ENCODE data around the gene CD80.
"Not testable (repeated sequence)": the region's sequence is repeated elsewhere in the genome, so short reads cannot be mapped to it uniquely, and the experiment has no call there.

CD80 gene, protein sequence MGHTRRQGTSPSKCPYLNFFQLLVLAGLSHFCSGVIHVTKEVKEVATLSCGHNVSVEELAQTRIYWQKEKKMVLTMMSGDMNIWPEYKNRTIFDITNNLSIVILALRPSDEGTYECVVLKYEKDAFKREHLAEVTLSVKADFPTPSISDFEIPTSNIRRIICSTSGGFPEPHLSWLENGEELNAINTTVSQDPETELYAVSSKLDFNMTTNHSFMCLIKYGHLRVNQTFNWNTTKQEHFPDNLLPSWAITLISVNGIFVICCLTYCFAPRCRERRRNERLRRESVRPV

GRCh38 chr3:119559441-119559963, at the start of gene CD80:
Gene CD80 (minus strand): TSS chr3:119559614. CDS start chr3:119557728, 1,886 bp downstream.
- peak; percentile 45 for DNase-seq (ENCODE audit: low spot score)

DNA sequence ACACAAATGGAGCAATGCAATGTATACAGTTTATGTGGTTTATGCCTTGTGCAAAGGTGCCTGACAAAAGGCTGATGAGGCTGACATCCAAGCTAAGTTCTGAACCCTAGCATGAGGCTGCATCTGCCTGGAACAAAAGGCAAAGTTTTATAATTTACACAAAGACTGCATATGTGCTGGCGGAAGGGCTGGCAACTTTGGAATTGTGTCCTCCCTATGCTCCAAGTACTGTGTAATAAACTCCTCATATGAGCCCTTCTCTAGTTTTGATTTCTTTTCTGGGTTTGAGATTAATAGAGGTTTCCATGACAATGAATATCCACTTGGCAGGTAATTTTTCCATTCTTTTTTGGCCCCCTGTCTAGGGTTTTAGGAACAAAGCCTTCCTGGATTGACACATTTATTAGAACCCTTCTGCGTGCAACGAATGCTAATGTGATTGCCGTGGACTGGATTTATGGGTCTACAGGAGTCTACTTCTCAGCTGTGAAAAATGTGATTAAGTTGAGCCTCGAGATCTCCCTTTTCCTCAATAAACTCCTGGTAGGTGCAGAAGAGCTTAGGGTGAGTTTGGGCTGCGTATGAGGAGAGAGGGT, 49.1 kb upstream of the CD80 start:
- DNase-seq (ENCODE audit: low spot score), result no peak

DNA sequence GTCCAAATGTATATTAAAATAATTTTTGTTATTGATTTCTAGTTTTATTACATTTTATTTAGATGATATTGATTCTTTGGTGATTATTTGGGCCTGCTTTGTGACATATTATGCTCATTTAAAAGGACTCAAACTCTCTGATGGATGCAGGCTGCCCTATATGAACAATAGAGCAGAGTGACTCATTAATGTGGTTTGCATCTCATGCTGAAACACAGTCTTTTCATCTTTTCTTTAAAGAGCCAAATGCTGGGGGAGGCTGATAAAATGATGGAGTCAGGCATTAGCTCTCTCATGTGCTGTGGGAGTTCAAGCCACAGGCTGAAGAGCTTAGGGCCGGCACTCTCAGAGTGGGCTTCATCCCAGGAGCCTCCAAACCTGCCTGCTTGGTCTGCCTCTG, 45.5 kb upstream of the CD80 start:
- DNase-seq (ENCODE audit: low spot score), result no peak

DNA sequence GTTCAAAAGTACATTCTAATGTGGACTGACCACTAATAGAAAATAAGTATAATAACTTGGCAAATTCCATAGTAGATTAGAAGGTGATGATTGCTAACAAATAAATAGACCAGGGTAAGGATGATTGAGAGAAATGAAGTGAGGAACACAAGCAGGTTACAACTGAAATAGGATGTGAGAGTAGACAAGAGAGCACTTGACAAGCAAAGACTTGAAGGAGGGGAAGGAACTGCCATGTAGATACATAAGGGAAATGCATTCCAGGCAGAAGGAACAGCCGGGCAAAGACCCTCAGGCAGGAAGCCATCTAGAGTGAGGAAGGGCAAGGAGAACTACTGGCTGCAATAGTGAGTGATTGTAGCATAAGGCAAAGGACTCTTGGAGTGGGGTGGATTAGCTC, 43.3 kb upstream of the CD80 start:
- DNase-seq (ENCODE audit: low spot score), result no peak

DNA sequence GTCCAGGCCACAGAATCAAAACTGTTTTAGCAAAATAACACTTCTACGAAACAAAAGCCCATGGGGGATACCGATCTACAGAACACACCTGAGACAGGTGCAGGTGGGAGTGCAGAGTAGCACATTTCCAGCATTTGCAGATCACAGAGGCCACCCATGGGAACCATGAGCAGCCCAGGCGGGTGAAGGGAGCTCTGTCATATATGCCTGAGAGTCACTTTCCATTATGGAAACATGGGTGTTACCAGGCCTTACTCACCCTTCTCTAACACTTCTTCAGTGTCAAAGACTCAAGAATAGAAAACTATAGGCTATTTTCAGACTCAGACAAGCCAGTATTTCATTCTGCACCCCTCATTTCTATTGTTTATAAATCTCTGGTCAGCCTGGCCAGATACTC, 41.7 kb upstream of the CD80 start:
- no peak for DNase-seq (ENCODE audit: low spot score)

DNA sequence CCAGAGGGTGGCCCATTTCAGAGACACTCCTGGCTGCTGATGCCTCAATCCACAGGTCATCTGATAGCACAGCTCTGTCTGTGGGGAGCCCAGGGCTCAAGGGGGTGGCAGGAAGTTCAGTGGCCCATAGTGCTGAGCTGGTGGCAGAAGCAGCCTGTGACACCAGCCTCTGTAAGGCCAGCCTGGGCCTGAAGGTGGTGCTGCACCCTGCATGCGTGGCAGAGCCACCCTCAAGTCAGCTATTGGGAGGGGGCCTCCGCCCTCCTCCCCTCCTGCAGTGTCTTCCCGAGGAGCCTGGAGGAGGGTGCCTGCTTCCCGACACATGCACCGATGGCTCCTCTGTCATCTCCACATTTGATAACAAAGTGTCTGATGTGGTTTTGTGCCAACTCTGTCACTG, 41.3 kb upstream of the CD80 start:
- DNase-seq (ENCODE audit: low spot score), result no peak

GRCh38 chr3:119599558-119600174, 40.3 kb upstream of the CD80 start:
- DNase-seq (ENCODE audit: low spot score), result no peak

DNA sequence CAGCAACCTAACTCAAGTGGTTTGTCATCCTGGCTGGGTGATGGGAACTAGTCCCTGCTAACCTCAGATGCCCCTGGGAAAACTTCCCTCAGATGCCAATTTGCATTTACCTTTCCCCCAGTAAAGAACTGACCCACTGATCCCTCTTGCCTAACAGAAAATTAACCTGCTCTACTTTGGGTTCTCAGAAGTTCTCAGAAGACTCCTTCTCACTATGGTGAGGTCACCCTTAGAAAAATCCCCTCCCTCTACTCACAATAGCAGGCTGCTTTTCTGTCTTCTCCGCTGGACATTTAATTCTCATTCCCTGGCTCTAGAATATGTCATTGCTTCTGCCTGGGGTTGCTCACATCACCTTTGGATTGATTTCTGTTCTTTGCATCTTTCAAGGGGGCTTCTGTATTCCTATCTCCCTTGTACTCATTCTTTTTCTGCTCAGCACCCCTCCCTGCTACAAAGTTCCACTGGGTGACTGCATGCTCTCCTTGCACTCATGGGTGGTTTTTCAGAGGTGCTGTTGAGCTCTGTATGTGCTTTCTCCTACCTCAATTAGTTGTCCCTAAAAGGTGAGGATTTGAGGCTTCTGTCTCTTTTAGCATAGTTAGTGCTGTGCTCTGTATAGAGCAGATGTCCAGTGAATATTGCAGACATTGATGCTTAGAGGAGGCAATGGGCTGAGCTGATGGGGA, 39.1 kb upstream of the CD80 start:
- no peak for DNase-seq (ENCODE audit: low spot score)

DNA sequence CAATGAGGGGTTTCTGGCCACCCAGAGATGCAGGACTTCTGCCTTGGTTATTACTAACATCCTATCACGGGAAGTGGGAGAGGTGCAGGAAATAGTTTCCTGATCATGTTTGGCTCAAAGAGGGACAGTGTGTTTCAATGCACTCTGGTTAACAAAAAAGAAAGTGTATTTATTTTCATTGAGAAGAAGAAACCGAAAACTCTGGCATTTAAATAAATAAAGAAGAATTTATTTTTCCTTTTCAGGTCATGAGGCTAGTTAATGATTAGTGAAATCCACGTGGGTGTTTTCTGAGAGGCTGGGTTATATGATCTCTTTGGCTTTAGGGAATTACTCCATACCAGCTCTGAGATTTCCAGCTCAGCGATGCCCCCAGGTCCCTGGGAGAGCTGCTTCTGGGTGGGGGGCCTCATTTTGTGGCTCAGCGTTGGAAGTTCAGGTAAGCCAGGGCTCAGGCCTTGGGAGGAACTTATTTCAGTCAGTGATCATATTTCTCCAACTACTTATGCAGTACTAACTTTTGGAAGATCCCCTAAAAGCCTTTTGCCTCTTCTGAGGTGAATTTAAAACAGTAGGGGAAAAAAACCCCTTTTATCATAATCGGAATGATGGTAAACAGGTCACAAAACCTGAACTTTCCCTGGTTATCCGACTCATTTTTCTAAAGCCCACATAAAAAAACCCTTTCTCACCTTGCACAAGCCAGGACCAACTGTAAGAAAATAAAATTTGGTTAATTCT, 38.3 kb upstream of the CD80 start, which contains the start of gene PLA1A:
PLA1A (plus strand) TSS at position 338 of the 741 bp plus-strand sequence; CDS start at position 367, 29 bp downstream.
- DNase-seq (ENCODE audit: low spot score), result no peak

GRCh38 chr3:119596398-119596797, 37.0 kb upstream of the CD80 start:
- DNase-seq (ENCODE audit: low spot score), result no peak

DNA sequence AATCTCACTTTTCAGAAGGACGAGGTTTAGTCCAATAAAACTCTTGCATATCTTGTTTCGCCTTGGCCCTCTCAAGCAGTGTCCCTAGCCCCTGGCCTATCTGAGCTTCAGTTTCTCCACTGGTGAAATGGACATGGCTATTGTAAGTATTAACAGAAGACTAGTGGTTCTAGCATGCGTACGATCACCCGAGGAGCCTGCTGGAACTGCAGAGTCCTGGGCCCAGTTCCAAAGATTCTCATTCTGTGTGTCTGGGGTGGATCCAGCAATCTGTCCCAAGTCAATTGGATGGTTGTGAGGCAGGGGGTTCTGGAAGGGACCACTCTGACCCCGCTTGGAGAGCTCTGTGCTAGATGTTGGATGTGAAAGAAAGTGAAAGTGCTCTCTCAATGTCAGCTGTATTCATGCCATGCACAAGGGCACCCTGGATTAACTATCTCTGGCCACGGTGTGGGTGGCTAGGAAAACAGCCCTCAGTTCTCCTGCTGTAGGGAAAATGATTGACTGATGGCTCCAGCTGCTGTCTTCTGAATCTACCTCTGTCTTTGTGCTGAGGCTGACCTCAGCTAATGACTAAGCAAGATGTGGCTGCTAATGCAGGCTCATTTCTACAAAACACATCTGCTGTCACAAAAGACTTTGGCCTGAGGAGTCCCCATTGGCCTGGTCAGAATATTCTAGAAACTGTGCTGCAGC, 36.4 kb upstream of the CD80 start:
- DNase-seq (ENCODE audit: low spot score), result no peak

- DNase-seq (ENCODE audit: low spot score), result not testable (repeated sequence)
Observed at GRCh38 chr3:119594929-119595328, 35.5 kb upstream of the CD80 start.

DNA sequence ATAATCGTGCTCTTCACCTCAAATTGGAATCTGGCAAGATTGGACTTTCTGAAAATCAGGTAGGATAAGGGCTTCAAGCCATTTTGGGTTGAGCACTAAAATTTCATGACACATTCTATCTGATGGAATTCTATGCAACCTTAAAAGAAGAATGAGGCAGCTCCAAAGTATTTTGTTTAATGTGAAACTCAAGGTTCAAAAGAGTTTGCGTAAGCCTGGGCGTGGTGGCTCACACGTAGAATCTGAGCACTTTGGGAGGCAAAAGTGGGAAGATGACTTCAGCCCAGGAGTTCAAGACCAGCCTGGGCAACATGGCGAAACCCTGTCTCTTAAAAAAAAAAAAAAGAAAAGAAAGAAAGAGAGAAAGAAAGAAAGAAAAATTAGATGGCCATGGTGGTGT, 34.7 kb upstream of the CD80 start:
- DNase-seq (ENCODE audit: low spot score), result no peak

DNA sequence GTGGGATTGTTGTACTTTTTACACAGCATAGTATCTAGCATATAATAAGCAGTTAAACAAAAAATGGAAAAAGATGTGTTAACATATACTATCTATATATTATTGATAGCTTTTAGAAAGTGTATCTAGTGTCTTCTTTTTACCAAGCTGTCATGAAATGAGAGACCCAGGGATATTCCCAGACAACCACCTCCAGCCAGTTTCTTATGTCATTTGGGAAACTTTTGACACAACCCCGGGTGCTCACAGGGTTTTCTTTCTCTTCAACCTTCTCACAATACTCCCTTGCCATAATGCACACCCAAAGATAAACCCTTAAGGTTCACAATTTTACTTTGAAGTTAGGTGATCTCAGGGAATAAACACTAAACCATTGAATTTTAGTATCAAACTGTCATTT, 33.4 kb upstream of the CD80 start:
- no peak for DNase-seq (ENCODE audit: low spot score)

- no peak for DNase-seq (ENCODE audit: low spot score)
Observed at GRCh38 chr3:119590706-119591105, 31.3 kb upstream of the CD80 start.

GRCh38 chr3:119589102-119589773, 29.8 kb upstream of the CD80 start:
- no peak for DNase-seq (ENCODE audit: low spot score)

DNA sequence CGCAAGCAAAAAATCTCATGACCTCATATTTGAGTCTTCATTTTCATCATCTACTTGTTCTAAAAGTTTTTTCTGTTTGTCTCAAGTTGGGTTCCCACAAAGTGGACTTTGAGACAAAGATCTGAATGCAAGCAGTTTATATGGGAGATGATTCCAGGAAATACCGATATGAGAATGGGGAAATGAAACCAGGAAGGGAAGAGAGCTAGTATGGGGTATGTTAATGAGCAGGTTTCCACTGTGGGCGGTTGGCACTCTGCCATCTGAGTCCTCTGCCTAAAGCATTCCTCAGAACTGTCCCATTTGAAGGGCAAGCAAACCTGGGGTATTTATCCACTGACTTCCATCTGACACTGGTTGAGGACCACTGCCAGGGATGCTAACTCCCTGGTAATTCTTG, 28.7 kb upstream of the CD80 start:
- peak; percentile 74 for DNase-seq (ENCODE audit: low spot score)

GRCh38 chr3:119586733-119587172, 27.3 kb upstream of the CD80 start:
- no peak for DNase-seq (ENCODE audit: low spot score)

- no peak for DNase-seq (ENCODE audit: low spot score)
Observed at GRCh38 chr3:119585856-119586570, 26.6 kb upstream of the CD80 start.

DNA sequence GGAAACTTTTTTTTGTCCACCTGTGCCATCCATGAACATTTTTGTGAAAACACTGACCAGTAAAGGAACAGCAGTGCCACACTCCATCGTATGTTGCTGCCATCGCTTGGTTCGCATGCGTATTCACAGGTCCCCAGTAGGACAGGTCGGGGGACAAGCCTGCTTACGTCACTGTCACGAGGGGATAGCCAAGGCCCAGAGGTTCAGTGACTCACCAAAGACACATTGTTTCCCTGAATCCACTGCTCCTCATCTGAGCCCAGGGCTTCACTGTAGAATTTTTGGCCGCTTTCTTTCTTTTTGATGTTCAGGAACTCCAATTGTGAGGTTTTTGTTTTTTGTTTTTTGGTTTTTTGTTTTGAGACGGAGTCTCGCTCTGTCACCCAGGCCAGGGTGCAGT, 25.8 kb upstream of the CD80 start:
- no peak for DNase-seq (ENCODE audit: low spot score)

All from pons (tissue), 1 donor.